ENCODE measurements around the gene FOXE3.
"Not testable (repeated sequence)": the region's sequence is repeated elsewhere in the genome, so short reads cannot be mapped to it uniquely, and the experiment has no call there.

FOXE3 gene

GRCh38 chr1:47452426-47452825 is 36.3 kb downstream of the FOXE3 start:
- no peak for DNase-seq

- not testable (repeated sequence) for DNase-seq
Observed at GRCh38 chr1:47453910-47454309, 37.8 kb downstream of the FOXE3 start.

GRCh38 chr1:47456250-47456649 is 40.2 kb downstream of the FOXE3 start:
- DNase-seq, result no peak

- DNase-seq, result not testable (repeated sequence)
Observed at GRCh38 chr1:47457547-47457946, 41.5 kb downstream of the FOXE3 start.

GRCh38 chr1:47459253-47459788 is 43.2 kb downstream of the FOXE3 start:
- DNase-seq, result no peak

- DNase-seq, result no peak
Observed at GRCh38 chr1:47460040-47460439, 44.0 kb downstream of the FOXE3 start.

- no peak for DNase-seq
Observed at GRCh38 chr1:47460456-47460855, 44.4 kb downstream of the FOXE3 start.

- no peak for DNase-seq
Observed at GRCh38 chr1:47465605-47466004, 49.5 kb downstream of the FOXE3 start.
